B cell (primary cell): ENCODE measurements around the gene PPP1R14C. TPM values are rescaled to one million over a fixed set of nuclear protein-coding genes. Genes with fewer than 3 reads are reported as not detected.

Experiments
- ATAC-seq: fragments of 200-7000 bp; cut with Tn5 transposase; one replicate; pipeline ENCODE4 v1.10.0; 2021; ENCODE audit warnings: low read depth, mild to moderate bottlenecking, moderate number of reproducible peaks, moderate library complexity
- CTCF ChIA-PET: fragments of 350-600 bp; sonication (Branson Sonifier 250); formaldehyde crosslinking; loops from one replicate; lab custom pipeline; 2021; ENCODE audit warnings: antibody characterized with exemption, inconsistent platforms; lab: Charles Lee
- POLR2A ChIA-PET: fragments of 350-600 bp; sonication (Branson Sonifier 250); formaldehyde crosslinking; loops from one replicate; lab custom pipeline; 2021; ENCODE audit warnings: antibody characterized with exemption; lab: Charles Lee
- DNase-seq: peaks from one replicate; pipeline ENCODE4 v3.0.0; 2013
- H2AFZ ChIP-seq: 2 replicates; pipeline ENCODE4 v1.6.1; 2012; ENCODE audit warnings: mild to moderate bottlenecking, low read depth, low read length; ENCODE audit not compliant: insufficient read depth, poor library complexity, severe bottlenecking
- H3K27ac ChIP-seq, 2 donors: 1 replicate in 1 of 2; 2 replicates in 1 of 2; pipeline ENCODE4 v1.5.1; 2012 to 2013; ENCODE audit warnings: low read length in 2 of 2, mild to moderate bottlenecking in 2 of 2, moderate library complexity in 1 of 2
- H3K27me3 ChIP-seq, 4 experiments: fragments of 200-600 bp in 1 of 4; sonication (generic) in 1 of 4; replicated peaks in 1 of 4; 1 replicate in 2 of 4; 2 replicates in 2 of 4; pipeline versions ENCODE4 v1.6.1 to v1.7.0; 2013 to 2016; ENCODE audit warnings: low read length in 3 of 4, mild to moderate bottlenecking in 2 of 4, mixed read lengths in 1 of 4, moderate library complexity in 1 of 4; ENCODE audit not compliant: insufficient read depth in 4 of 4, control insufficient read depth in 3 of 4; ENCODE audit errors: control extremely low read depth in 1 of 4
- H3K36me3 ChIP-seq, 2 experiments: replicated peaks in 1 of 2; 1 replicate in 1 of 2; 2 replicates in 1 of 2; pipeline versions ENCODE4 v1.6.1 to v1.7.1; 2013; ENCODE audit warnings: low read length in 1 of 2; ENCODE audit not compliant: insufficient read depth in 2 of 2, control insufficient read depth in 1 of 2; ENCODE audit errors: control extremely low read depth in 1 of 2, extremely low read depth in 1 of 2
- H3K4me1 ChIP-seq, 2 donors: fragments of 200-600 bp in 1 of 2; sonication (generic) in 1 of 2; 1 replicate in 1 of 2; 2 replicates in 1 of 2; pipeline versions ENCODE4 v1.5.1 to v1.6.1; 2013 to 2017; ENCODE audit warnings: low read length in 2 of 2; ENCODE audit not compliant: control insufficient read depth in 2 of 2, insufficient read depth in 2 of 2
- H3K4me2 ChIP-seq: replicated peaks from 2 replicates; pipeline ENCODE3; 2012; ENCODE audit warnings: mild to moderate bottlenecking, low read depth, low read length; ENCODE audit not compliant: poor library complexity, severe bottlenecking
- H3K4me3 ChIP-seq, 5 experiments: fragments of 200-600 bp in 1 of 5; sonication (generic) in 1 of 5; 1 replicate in 3 of 5; 2 replicates in 2 of 5; pipeline versions ENCODE4 v1.5.1 to v1.7.0; 2011 to 2016; ENCODE audit warnings: low read length in 4 of 5, mild to moderate bottlenecking in 4 of 5, low read depth in 2 of 5, control low read depth in 1 of 5, moderate library complexity in 1 of 5; ENCODE audit not compliant: insufficient read depth in 1 of 5; ENCODE audit errors: control extremely low read depth in 1 of 5, extremely low read depth in 1 of 5
- H3K79me2 ChIP-seq: fragments of 200-600 bp; sonication (generic); one replicate; pipeline ENCODE4 v1.6.0; 2016; ENCODE audit warnings: low read length; ENCODE audit not compliant: control insufficient read depth, insufficient read depth
- H3K9ac ChIP-seq: fragments of 200-600 bp; sonication (generic); 2 replicates; pipeline ENCODE4 v1.6.1; 2017; ENCODE audit warnings: mild to moderate bottlenecking, low read length, moderate library complexity
- H3K9me3 ChIP-seq, 3 donors: one replicate each; pipeline versions ENCODE4 v1.6.1 to v1.7.1; 2013; ENCODE audit warnings: low read length in 2 of 3; ENCODE audit not compliant: control insufficient read depth in 2 of 3, insufficient read depth in 1 of 3; ENCODE audit errors: control extremely low read depth in 1 of 3
- H4K20me1 ChIP-seq: 2 replicates; pipeline ENCODE4 v1.6.0; 2012; ENCODE audit warnings: mild to moderate bottlenecking, low read length; ENCODE audit not compliant: insufficient read depth, control insufficient read depth, poor library complexity, severe bottlenecking
- H3K27ac Mint-ChIP-seq: one replicate; pipeline ENCODE4 v1.8.0; 2021; ENCODE audit warnings: mixed read lengths
- H3K27me3 Mint-ChIP-seq: one replicate; pipeline ENCODE4 v1.8.0; 2021; ENCODE audit warnings: mixed read lengths
- H3K4me1 Mint-ChIP-seq: one replicate; pipeline ENCODE4 v1.8.0; 2021; ENCODE audit warnings: mixed read lengths
- H3K4me3 Mint-ChIP-seq: one replicate; pipeline ENCODE4 v1.8.0; 2021; ENCODE audit warnings: mixed read lengths
- H3K9me3 Mint-ChIP-seq: one replicate; pipeline ENCODE4 v1.8.0; 2022; ENCODE audit warnings: mixed read lengths; ENCODE audit not compliant: insufficient read depth
- EZH2 ChIP-seq: IDR thresholded peaks from 2 replicates; pipeline ENCODE4 v1.6.1; 2012; ENCODE audit warnings: borderline replicate concordance, low read depth, mild to moderate bottlenecking, moderate library complexity, low read length; ENCODE audit not compliant: insufficient read depth, poor library complexity, severe bottlenecking
- WGBS: methylation state at CpG from one replicate; pipeline ENCODE4 v1.1.5; 2013; ENCODE audit warnings: missing lambda C conversion rate; ENCODE audit not compliant: insufficient coverage; 5-methylcytosine and 5-hydroxymethylcytosine counted together
- intact Hi-C: fragments of 100-400 bp; cut with micrococcal nuclease; formaldehyde crosslinking; loops from one replicate; pipeline ENCODE4 v1.10.0; 2022
- polyA plus RNA-seq: library from polyadenylated mRNA; depleted of rRNA; stranded (reverse); fragments of >200 nt; gene quantifications from 2 replicates; pipeline ENCODE4 v1.2.3, GENCODE V29; 2012
- total RNA-seq, 2 donors: library from RNA; stranded (reverse); fragments of 120-200 nt in 1 of 2; gene quantifications; 1 replicate in 1 of 2; 2 replicates in 1 of 2; pipeline versions ENCODE4 v1.2.3 to v1.2.4, GENCODE V29; 2013 to 2022
- TF ChIP-seq, protein P1 (sequence below): fragments of 200-600 bp; IDR thresholded peaks from one replicate; pipeline ENCODE4 v1.8.0; 2022; ENCODE audit warnings: antibody characterized with exemption, mild to moderate bottlenecking

The PPP1R14C gene
- total and polyA plus RNA-seq, 2 donors (not counting 1 experiment from before 2014, with no cell fraction given) = not detected

DNA sequence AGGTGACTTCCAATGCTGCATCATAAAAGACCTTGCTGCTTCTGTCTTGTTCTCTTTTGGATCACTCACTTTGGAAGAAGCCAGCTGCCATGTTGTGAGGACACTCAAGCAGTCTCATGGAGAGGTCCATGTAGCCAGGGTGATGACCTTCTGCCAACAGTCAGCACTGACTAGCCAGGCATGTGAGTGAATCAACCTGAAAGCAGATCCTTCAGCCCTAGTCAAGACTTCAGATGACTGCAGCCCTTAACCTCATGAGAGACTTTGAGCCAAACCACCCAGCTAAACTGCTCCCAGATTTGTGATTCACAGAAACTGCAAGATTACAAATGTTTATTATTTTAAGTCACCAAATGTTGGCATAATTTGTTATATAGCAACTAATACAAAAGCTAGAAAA is 140.0 kb downstream of the PPP1R14C start:
- Histone ChIP-seq H3K27ac (no peak overlapping the region), H3K9ac (no peak overlapping the region), H4K20me1 (no peaks in the 10 kb centered on the region), H3K4me3 (no peak overlapping the region), H3K36me3 (no peaks in the 10 kb centered on the region), H3K27me3 (peaks cover 0 to 43% (median 12%) of the 10 kb centered on the region in 4 experiments), H3K79me2 (no peaks in the 10 kb centered on the region), H3K4me2 (no peak overlapping the region), H3K4me1 (no peaks in the 10 kb centered on the region), H3K9me3 (no peaks in the 10 kb centered on the region), H2AFZ (no peak overlapping the region)
- DNase-seq (no peak), ATAC-seq (no peak)
- H3K27ac Mint-ChIP-seq = no peak overlapping the region
- no peaks in the 10 kb centered on the region for H3K4me1 Mint-ChIP-seq
- H3K4me3 Mint-ChIP-seq = no peak overlapping the region
- POLR2A ChIA-PET = no interaction called here
- intact Hi-C loops = no loop called here
- no peaks in the 10 kb centered on the region for H3K9me3 Mint-ChIP-seq
- TF ChIP-seq, protein P1, sequence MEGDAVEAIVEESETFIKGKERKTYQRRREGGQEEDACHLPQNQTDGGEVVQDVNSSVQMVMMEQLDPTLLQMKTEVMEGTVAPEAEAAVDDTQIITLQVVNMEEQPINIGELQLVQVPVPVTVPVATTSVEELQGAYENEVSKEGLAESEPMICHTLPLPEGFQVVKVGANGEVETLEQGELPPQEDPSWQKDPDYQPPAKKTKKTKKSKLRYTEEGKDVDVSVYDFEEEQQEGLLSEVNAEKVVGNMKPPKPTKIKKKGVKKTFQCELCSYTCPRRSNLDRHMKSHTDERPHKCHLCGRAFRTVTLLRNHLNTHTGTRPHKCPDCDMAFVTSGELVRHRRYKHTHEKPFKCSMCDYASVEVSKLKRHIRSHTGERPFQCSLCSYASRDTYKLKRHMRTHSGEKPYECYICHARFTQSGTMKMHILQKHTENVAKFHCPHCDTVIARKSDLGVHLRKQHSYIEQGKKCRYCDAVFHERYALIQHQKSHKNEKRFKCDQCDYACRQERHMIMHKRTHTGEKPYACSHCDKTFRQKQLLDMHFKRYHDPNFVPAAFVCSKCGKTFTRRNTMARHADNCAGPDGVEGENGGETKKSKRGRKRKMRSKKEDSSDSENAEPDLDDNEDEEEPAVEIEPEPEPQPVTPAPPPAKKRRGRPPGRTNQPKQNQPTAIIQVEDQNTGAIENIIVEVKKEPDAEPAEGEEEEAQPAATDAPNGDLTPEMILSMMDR = no peak
- no peak for TF ChIP-seq EZH2
- peaks cover 51% of the 10 kb centered on the region for H3K27me3 Mint-ChIP-seq
- CTCF ChIA-PET = interaction anchor here (0.7 kb wide), 1 partner anchor 217 kb away, joined by 3 read pairs; no protein-coding TSS in a partner anchor

DNA sequence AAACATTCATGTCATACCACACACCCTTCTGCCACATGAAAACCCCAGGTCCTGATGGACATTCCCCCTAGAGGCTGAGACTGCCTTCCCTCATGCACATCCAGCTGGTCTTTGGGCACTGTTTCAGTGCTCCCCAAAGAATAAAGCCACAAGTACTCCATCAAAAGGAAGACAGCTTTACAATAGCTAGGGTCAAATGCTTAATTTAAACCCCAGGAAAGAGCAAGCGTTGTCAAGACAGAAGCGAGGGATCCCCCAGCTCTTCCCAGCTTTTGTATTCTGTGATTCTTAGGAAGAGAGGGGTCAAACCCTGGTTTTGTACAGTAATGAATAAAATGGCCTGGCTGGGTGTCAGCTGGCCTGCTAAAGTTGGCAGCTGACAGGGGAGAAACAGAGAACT is 143.6 kb downstream of the PPP1R14C start:
- no peaks in the 10 kb centered on the region for H3K4me1 ChIP-seq
- Mint-ChIP-seq H3K27ac (no peak overlapping the region), H3K27me3 (peaks cover 45% of the 10 kb centered on the region), H3K4me3 (no peak overlapping the region), H3K9me3 (no peaks in the 10 kb centered on the region), H3K4me1 (no peaks in the 10 kb centered on the region)
- WGBS = 92% methylated on average over 2 of the region's 2 CpGs
- DNase-seq (no peak), ATAC-seq (no peak)
- intact Hi-C loops = no loop called here
- H3K9ac ChIP-seq = no peak overlapping the region
- no peaks in the 10 kb centered on the region for H4K20me1 ChIP-seq
- H3K79me2 ChIP-seq = no peaks in the 10 kb centered on the region
- ChIA-PET POLR2A (no interaction called here), CTCF (no interaction called here)
- no peaks in the 10 kb centered on the region for H3K36me3 ChIP-seq
- no peak overlapping the region for H3K27ac ChIP-seq
- H3K27me3 ChIP-seq = peaks cover 0 to 40% (median 10%) of the 10 kb centered on the region in 4 experiments
- no peak for TF ChIP-seq EZH2
- TF ChIP-seq, protein P1 = no peak
- H2AFZ ChIP-seq = no peak overlapping the region
- no peaks in the 10 kb centered on the region for H3K9me3 ChIP-seq
- H3K4me2 ChIP-seq = no peak overlapping the region
- H3K4me3 ChIP-seq = no peak overlapping the region
